ENCODE measurements around the gene RNF26. TPM values are rescaled to one million over a fixed set of nuclear protein-coding genes. Genes with fewer than 3 reads are reported as not detected.

Gene RNF26
- total and polyA plus RNA-seq, 5 donors: 9.7 to 19.6 (median 14.3) TPM

DNA sequence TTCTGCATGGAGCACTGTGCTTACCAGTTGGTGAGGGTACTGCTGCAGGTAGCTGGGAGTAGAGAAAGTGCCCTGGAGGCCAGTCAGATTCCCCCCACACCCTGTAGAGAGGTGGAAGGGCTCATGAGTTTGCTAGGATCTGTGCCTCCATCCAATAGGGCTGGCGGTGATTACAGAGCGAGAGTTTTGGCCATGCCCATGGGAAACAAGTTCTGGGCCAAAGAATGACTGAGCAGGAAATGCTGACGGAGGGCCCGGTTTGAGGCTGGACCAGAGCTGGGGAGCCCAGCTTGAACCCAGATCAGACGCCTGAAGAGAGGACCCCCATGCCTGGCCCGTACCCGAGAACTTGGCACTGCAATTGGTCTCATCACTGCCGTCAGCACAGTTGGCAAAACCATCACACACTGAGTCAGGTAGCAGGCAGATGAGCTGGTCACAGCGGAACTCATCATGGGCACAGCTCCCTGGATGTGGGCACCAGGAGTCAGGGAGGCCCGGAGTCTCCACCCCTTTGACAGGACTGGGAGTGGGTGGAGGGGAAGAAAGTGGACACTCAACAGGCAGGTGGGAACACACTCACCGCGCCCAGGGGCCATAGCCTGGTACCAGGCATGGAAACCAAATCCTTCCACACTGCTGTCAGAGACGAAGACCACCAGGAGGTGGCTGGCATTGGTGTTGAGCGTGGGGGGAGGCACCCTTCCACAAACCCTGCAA, 10.1 kb downstream of the RNF26 start:
- intact Hi-C loops (cut with DNase I): no loop called here
- H3K27ac ChIP-seq (ENCODE audit: low read length): no peak overlapping the region
- 70% methylated on average over 14 of the region's 14 CpGs for WGBS
- H3K4me1 ChIP-seq (ENCODE audit: control insufficient read depth, insufficient read depth, low read length): peaks cover 8% of the 10 kb centered on the region
- no peak for DNase-seq
- H3K9me3 ChIP-seq (ENCODE audit: control insufficient read depth, low read length): no peaks in the 10 kb centered on the region
- no peak for ATAC-seq
- H3K27me3 ChIP-seq (ENCODE audit: control insufficient read depth, insufficient read depth): no peaks in the 10 kb centered on the region
- no peak overlapping the region for H3K4me3 ChIP-seq (ENCODE audit: low read length)

DNA sequence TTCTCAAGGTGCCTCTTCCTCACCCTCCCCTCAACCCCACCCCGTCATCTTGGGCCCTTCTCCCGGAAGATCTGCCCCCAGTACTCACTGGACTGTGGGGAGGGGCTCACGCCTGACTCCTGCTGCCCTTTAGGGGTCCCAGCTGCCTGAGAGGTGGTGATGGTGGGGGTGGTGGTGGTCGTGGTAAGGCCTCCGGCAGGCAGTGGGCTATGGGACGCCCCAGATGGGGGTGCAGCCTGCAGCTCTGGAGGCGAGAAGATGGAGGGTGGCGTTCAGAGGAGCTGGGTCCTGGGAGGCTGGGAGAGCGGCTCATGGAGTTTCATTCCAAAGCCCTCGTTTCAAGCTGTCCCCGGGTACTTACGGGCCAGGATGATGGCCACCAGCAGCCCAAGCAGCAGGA, 11.4 kb downstream of the RNF26 start:
- no peak for DNase-seq
- H3K4me3 ChIP-seq (ENCODE audit: low read length): no peak overlapping the region
- no peak overlapping the region for H3K27ac ChIP-seq (ENCODE audit: low read length)
- no peaks in the 10 kb centered on the region for H3K9me3 ChIP-seq (ENCODE audit: control insufficient read depth, low read length)
- H3K4me1 ChIP-seq (ENCODE audit: control insufficient read depth, insufficient read depth, low read length): peaks cover 8% of the 10 kb centered on the region
- WGBS: 92% methylated on average over 12 of the region's 12 CpGs
- intact Hi-C loops (cut with DNase I): no loop called here
- ATAC-seq: no peak
- H3K27me3 ChIP-seq (ENCODE audit: control insufficient read depth, insufficient read depth): no peaks in the 10 kb centered on the region

DNA sequence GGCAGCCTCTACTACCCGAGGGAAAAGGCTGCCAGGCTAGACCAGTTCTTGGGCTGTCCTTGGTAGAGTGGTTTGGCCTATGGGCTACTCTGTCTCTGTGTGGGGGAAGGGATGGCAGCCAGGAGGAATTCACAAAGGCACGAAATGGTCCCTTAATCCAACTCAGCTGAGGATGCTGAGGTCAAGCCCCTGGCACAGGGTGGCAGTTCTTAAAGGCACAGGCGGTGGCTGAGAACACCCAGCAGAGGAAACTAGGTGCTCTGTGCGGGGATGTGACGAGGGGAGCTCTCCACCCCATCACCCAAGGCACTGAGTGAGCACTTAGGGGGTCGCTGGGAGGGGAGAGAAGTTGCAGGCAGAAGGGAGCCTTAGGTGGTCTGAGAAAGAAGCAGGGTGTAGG, 12.3 kb downstream of the RNF26 start, which contains the start of gene MFRP:
Gene MFRP (minus strand): TSS at position 101 of the 400 bp plus-strand sequence. CDS start 192 bp downstream, outside the sequence.
- no peak within 1 kb of the TSS for H3K4me3 ChIP-seq (ENCODE audit: low read length)
- no peaks in the 10 kb centered on the region for H3K9me3 ChIP-seq (ENCODE audit: control insufficient read depth, low read length)
- H3K4me1 ChIP-seq (ENCODE audit: control insufficient read depth, insufficient read depth, low read length): no peaks in the 10 kb centered on the region
- DNase-seq (no peak), ATAC-seq (no peak)
- intact Hi-C loops (cut with DNase I): no loop called here
- WGBS: 66% methylated on average over 6 of the region's 6 CpGs
- H3K27me3 ChIP-seq (ENCODE audit: control insufficient read depth, insufficient read depth): no peaks in the 10 kb centered on the region
- H3K27ac ChIP-seq (ENCODE audit: low read length): no peak within 1 kb of the TSS

DNA sequence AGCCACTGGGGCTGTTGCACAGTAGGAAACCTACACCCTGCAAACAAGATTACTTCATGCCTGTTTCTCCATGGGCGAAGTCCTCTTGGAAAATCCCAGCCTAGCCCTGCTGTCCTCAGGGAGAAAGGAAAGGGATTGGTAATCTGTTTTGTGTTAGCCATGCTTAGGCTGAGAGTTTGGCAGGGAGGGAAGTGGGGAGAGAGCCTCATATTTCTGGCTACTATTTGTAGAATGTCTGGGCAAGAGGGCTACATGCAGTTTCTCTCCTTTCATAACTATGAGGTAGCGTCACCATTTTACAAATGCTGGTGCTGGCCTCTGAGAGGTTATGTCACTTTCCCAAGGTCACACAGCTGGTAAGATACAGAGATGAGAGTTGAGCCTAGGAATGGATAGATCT, 12.9 kb downstream of the RNF26 start:
- intact Hi-C loops (cut with DNase I): no loop called here
- H3K4me1 ChIP-seq (ENCODE audit: control insufficient read depth, insufficient read depth, low read length): no peaks in the 10 kb centered on the region
- no peak overlapping the region for H3K27ac ChIP-seq (ENCODE audit: low read length)
- H3K27me3 ChIP-seq (ENCODE audit: control insufficient read depth, insufficient read depth): no peaks in the 10 kb centered on the region
- H3K4me3 ChIP-seq (ENCODE audit: low read length): no peak overlapping the region
- no peak for ATAC-seq
- no peaks in the 10 kb centered on the region for H3K9me3 ChIP-seq (ENCODE audit: control insufficient read depth, low read length)
- WGBS: 67% methylated on average over 2 of the region's 2 CpGs
- DNase-seq: no peak

DNA sequence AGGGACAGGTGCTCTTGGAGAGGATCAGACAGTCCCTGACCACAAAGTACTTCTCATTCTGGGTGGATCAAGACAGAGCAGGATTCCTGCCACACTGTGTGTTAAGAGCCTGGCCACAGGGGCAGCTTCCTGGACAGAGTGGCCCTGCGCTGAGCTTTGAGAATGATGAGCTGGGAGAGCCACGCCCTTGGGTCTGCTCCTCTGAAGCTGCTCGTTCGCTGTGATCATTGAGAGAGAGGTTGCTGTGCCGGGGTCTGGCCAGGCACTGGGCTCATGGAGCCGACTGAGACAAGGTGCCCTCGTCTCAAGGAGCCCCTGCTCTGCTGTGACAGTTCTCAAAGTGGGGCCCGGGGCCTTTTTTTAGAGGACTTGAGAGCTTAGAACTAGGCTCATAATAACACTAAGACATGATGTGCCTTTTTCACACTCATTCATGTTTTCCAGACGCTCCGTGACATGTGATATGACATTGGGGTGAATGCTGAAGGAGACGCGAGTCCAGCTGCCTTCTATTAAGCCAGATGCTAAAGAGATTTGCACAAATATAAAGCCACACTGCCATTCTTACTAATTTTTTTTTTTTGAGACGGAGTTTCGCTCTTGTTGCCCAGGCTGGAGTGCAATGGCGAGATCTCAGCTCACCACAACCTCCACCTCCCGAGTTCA, 13.7 kb downstream of the RNF26 start:
- H3K27ac ChIP-seq (ENCODE audit: low read length): no peak overlapping the region
- H3K4me3 ChIP-seq (ENCODE audit: low read length): no peak overlapping the region
- no peak for ATAC-seq
- no peak for DNase-seq
- no peaks in the 10 kb centered on the region for H3K4me1 ChIP-seq (ENCODE audit: control insufficient read depth, insufficient read depth, low read length)
- no peaks in the 10 kb centered on the region for H3K27me3 ChIP-seq (ENCODE audit: control insufficient read depth, insufficient read depth)
- H3K9me3 ChIP-seq (ENCODE audit: control insufficient read depth, low read length): no peaks in the 10 kb centered on the region
- intact Hi-C loops (cut with DNase I): no loop called here
- 78% methylated on average over 16 of the region's 16 CpGs for WGBS

DNA sequence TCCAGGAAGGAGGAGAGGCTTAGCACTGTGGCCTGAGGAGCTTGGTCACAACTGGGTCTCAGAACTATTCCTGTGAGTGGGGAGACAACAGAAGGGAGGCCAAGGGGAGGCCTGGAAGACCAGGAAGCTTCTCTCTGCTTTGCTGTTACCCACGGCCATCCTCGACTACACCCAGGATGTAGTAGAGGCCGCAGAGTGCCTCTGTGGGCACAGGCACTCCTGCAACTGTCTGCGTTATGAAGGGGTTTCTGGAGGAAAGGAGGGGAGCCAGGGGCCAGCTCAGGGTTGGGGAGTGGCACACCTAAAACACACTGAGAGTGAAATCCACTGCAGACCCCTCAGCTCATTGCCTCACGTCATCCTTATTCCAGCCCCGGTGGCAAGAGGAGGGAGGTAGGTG, 16.0 kb downstream of the RNF26 start:
- intact Hi-C loops (cut with DNase I): loop anchor here in 2 of 4 donors (10.0 kb wide), 1 partner anchor 124 kb away; no protein-coding TSS in a partner anchor
- Histone ChIP-seq H3K27me3 (ENCODE audit: control insufficient read depth, insufficient read depth) (no peaks in the 10 kb centered on the region), H3K4me1 (ENCODE audit: control insufficient read depth, insufficient read depth, low read length) (no peaks in the 10 kb centered on the region), H3K4me3 (ENCODE audit: low read length) (no peak overlapping the region), H3K9me3 (ENCODE audit: control insufficient read depth, low read length) (no peaks in the 10 kb centered on the region), H3K27ac (ENCODE audit: low read length) (no peak overlapping the region)
- no peak for DNase-seq
- WGBS: 86% methylated on average over 6 of the region's 6 CpGs
- ATAC-seq: no peak

DNA sequence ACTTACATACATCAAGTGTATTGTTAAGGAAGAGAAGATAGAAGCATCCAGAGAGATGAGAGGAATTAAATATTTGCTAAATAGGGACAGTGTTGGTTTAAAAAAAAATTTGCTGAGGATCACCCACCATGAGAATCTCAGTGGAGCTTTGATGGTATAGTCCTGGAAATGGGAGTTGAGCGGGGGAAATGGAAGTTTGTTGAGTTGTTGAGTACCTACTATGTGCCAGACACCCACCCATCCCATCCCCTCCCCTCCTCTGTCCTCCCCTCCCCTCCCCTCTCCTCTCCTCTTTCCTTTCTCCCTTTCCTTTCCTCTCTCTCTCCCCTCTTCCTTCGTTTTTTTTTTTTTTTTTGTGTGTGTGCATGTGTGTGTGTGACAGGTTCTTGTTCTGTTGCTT, 16.9 kb downstream of the RNF26 start:
- no peak for DNase-seq
- H3K27ac ChIP-seq (ENCODE audit: low read length): no peak overlapping the region
- no peak overlapping the region for H3K4me3 ChIP-seq (ENCODE audit: low read length)
- no peaks in the 10 kb centered on the region for H3K27me3 ChIP-seq (ENCODE audit: control insufficient read depth, insufficient read depth)
- ATAC-seq: no peak
- H3K9me3 ChIP-seq (ENCODE audit: control insufficient read depth, low read length): no peaks in the 10 kb centered on the region
- no peaks in the 10 kb centered on the region for H3K4me1 ChIP-seq (ENCODE audit: control insufficient read depth, insufficient read depth, low read length)
- 53% methylated on average over 2 of the region's 2 CpGs for WGBS
- intact Hi-C loops (cut with DNase I): loop anchor here in 2 of 4 donors (10.0 kb wide), 1 partner anchor 124 kb away; no protein-coding TSS in a partner anchor

DNA sequence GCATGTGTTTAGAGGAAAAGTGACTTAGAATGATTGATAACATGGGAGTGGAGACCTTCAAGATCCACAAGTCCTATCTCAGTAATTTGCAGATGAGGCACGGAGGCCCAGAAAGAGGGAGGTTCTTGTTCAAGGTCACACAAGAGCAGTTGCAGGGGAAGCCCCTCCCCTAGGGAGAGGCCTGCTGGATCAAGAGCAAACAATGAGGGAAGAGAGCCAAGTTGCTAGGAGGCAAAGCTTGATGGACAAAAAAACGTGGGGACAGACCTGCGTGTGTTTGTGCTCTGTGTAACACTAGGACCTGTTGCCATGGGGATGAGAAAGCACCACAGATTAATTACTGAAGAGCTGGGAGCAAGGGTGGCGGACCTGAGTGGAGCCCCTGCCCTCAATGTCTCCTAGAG, 18.5 kb downstream of the RNF26 start:
- DNase-seq (peak in 2 of 3 donors; percentile 71 to 78), ATAC-seq (peak; percentile 34 to 67)
- H3K27ac ChIP-seq (ENCODE audit: low read length): peak overlapping the region; percentile 72
- intact Hi-C loops (cut with DNase I): loop anchor here in 2 of 4 donors (10.0 kb wide), 1 partner anchor 122 kb away; no protein-coding TSS in a partner anchor
- no peak overlapping the region for H3K4me3 ChIP-seq (ENCODE audit: low read length)
- H3K27me3 ChIP-seq (ENCODE audit: control insufficient read depth, insufficient read depth): no peaks in the 10 kb centered on the region
- H3K4me1 ChIP-seq (ENCODE audit: control insufficient read depth, insufficient read depth, low read length): no peaks in the 10 kb centered on the region
- H3K9me3 ChIP-seq (ENCODE audit: control insufficient read depth, low read length): no peaks in the 10 kb centered on the region
- WGBS: 19% methylated on average over 4 of the region's 4 CpGs

DNA sequence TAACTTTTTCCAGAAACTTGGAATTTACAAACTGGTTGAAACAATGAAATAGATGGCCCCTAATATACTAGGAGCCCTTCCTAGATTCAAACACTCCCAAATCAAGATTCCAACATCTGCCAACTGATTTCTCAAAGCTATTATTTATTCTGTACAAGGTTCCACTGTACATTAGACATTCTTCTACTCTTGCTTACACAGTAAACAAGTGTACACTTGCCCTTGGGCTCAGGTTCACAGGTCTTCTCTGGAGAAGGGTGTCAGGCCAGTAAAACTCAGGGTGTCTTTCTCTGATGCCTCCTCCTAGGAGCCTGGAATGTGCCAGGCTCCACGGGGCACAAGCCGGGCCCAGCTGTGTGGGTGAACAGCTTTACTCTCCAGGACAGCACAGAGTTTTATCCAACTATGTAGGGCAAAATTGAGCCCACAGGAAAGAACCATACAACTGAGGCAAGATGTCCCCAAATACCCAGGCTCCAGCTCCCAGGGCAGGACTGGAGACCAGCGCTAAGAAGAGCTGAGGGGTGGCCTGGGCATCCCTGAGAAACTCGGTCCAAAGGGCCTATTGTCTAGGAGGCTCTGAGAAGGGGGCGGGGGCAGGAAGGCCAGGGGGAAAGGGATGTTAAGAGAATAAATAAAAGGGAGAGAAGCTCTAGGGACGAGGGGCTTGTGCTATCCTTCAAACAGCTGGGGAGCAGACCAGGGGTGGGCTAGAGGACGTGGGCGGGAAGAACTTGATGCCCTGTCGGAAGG, 20.9 kb downstream of the RNF26 start:
- no peak for ATAC-seq
- Histone ChIP-seq H3K4me3 (ENCODE audit: low read length) (no peak overlapping the region), H3K4me1 (ENCODE audit: control insufficient read depth, insufficient read depth, low read length) (no peaks in the 10 kb centered on the region), H3K27me3 (ENCODE audit: control insufficient read depth, insufficient read depth) (no peaks in the 10 kb centered on the region), H3K27ac (ENCODE audit: low read length) (no peak overlapping the region), H3K9me3 (ENCODE audit: control insufficient read depth, low read length) (no peaks in the 10 kb centered on the region)
- 65% methylated on average over 9 of the region's 9 CpGs for WGBS
- DNase-seq: peak in 1 of 3 donors; percentile 23
- intact Hi-C loops (cut with DNase I): loop anchor here in 2 of 4 donors (10.0 kb wide), 1 partner anchor 120 kb away; no protein-coding TSS in a partner anchor

DNA sequence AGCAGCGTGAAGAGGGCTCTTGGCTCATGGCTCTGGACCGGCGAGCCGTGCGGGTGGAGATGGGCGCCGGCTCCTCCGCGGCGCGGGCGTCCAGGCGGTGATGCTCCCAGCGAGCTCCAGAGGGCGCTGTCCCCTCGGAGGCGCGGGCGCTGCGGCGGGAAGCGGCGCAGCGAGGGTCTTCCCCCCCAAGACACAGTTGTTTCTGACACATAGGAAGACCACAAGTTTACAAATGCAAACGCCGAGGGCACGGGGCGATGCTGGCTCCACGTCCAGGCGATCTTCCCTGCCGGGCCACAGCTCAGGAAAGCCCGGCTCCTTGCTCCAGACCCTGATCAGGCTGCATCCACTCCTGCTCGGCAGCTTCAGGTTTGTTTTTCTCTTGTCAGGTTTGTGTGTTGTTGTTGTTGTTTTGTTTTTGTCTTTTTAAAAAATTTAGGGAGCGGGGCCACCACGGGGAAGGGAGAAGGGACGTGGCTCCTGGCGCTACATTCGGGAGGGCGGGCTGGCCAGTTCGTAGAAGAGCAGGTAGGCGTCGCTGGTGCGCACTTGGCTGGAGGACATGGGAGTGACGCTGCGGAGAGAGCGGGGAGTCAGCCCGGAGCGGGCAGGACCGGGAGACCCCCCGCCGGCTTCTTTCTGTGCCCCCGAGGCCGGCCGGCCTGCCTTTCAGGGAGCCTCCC, 22.2 kb downstream of the RNF26 start:
- ATAC-seq (peak; percentile 78 to 83), DNase-seq (peak; percentile 86 to 93 (median 93))
- WGBS: 1% methylated on average over 54 of the region's 54 CpGs
- no peaks in the 10 kb centered on the region for H3K27me3 ChIP-seq (ENCODE audit: control insufficient read depth, insufficient read depth)
- no peaks in the 10 kb centered on the region for H3K9me3 ChIP-seq (ENCODE audit: control insufficient read depth, low read length)
- peak overlapping the region; percentile 48 for H3K4me3 ChIP-seq (ENCODE audit: low read length)
- peak overlapping the region; percentile 28 for H3K27ac ChIP-seq (ENCODE audit: low read length)
- H3K4me1 ChIP-seq (ENCODE audit: control insufficient read depth, insufficient read depth, low read length): no peaks in the 10 kb centered on the region
- intact Hi-C loops (cut with DNase I): loop anchor here in 2 of 4 donors (2.0 to 10.0 kb wide), 2 partner anchors 16 to 118 kb away; no protein-coding TSS in a partner anchor

Measured in right cardiac atrium (tissue), 5 donors.